Stimulated activated CD4-positive, alpha-beta T cell treated with anti-CD3 and anti-CD28 coated beads, Interleukin-2, amount 100 ng/mL, for 24 hours (primary cell): Measurements from ENCODE around the gene SEL1L.
A peak's percentile ranks its signal among the peaks of the same experiment; 100 is the strongest.
"Not testable (repeated sequence)": the region's sequence is repeated elsewhere in the genome, so short reads cannot be mapped to it uniquely, and the experiment has no call there.

ENCODE experiments used
- DNase-seq, 2 donors: peaks; one replicate each; pipeline ENCODE4 v3.0.0-alpha.2; 2020

SEL1L gene

DNA sequence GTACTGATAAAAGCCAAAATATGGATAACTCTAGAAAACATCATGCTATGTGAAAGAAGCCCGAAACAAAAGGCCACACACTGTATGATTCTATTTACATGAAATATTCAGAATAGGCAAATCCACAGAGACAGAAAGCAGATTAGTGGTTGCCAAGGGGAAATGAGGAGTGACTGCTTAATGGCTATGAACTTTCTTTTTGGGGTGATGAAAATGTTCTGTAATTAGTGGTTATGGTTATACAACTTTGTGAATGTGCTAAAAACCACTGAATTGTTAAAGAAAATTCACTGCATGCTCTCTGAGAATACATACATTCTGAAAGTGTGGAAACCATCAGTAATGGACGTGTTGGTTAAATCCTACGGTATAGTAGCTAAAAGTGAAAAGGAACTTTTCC, 93.6 kb downstream of the SEL1L start:
- DNase-seq, result no peak

- DNase-seq, result no peak
These were observed 96.4 kb downstream of the SEL1L start for GRCh38 chr14:81437244-81437643.

DNA sequence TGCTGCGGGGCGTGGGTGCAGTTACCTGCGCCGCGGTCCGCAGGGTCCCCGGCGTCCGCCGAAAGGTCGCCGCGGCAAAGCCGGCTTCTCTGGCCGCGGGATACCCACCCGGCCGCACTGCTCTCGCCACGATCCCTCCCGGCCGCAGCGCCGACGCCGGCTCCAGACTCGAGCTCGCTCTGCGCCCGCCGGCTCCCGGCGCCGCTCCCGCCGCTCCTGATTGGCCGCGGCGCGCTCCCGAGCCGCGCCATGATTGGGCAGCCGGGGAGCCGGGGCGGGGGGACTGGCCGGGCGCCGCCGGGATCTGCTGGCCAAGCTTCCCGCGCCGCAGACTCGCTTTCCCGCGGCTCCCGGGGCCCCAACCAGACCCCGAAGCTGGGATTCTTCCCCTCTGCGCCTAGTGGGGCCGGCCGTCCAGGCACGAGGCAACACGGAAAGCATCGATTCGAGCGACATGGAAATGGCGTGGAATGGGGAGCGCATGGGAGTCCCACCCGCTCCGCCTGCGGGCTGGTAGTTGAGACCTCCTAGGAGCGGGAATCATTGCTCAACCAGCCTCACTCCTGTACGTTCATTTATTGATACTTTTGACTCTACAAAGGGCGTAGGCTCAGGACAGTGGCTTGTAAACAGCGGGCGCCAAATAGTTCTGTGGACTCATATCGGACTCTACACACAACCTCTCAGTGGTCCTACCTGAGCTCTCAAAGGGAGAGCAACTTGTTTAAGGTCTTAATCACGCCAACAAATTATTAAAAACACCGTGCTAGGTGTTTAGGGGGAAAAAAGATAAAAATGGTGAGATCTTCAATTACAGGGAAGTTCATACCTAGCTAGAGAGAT, 97.1 kb downstream of the SEL1L start:
- peak; percentile 43 to 67 for DNase-seq

GRCh38 chr14:81435391-81436295, 98.0 kb downstream of the SEL1L start:
- DNase-seq, result peak; percentile 21 to 23

GRCh38 chr14:81435048-81435390, 98.6 kb downstream of the SEL1L start:
- no peak for DNase-seq

DNA sequence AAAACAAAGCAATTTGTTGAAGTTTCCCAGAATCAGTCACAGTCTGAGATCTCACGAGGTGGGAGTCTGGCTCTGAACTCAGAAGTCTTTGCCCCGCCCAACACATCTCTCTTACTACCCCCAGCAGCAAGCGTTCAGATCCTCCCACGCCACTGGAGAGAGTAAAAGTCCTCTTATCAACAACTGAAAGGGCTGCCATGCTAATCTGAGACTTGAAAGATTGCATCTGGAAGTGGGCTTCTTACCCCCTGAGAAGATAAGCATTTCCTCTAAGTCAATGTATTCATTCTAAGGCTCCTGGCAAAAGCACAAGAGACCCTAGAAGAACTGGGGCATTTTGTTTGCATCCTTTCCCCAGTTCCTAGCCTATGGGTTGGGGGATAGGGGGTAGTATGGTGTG, 99.4 kb downstream of the SEL1L start:
- no peak for DNase-seq

DNA sequence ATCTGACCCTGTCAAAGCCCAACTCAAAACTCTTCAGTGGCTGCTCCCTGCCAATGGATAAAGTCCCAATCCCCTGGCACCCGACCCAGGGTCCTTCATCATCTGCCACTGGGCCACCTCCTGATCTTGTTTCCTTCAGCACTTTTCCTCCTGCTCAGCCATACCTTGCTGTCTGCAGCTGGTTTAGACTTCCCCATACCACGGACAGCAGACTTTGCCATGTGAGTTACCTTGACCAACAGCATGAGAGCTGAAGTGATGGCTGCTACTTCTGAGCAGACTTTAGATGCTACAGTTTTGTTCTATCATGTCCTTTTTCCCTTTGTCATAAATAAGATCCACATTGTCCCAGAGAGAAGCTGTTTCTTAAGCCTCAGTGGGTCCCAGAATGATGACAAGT, 100.3 kb downstream of the SEL1L start:
- DNase-seq, result no peak

DNA sequence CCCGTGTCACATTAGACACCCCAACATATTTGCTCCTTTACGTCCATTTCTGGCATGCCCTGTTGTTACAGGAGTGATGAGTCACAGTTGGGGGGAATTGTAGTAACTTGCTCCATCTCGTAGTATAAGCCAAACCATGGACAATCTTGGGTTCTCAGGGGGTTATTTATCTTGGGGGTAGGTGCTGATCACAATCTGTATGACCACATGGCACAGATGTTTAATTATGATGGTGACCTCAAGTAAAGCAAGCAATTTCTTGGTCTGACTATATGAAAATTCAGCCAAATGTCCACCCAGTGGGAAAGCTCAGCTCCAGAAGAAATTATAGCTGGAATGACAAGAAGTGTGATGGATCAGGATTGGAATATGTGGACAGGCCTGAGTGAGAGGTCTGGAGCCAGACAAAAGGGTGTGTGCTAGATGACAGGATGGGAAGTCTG, 101.4 kb downstream of the SEL1L start:
- DNase-seq, result no peak

- no peak for DNase-seq
These were observed 103.4 kb downstream of the SEL1L start for GRCh38 chr14:81430235-81430634.

GRCh38 chr14:81429749-81430148, 103.9 kb downstream of the SEL1L start:
- not testable (repeated sequence) for DNase-seq

- no peak for DNase-seq
These were observed 104.6 kb downstream of the SEL1L start for GRCh38 chr14:81429028-81429427.

DNA sequence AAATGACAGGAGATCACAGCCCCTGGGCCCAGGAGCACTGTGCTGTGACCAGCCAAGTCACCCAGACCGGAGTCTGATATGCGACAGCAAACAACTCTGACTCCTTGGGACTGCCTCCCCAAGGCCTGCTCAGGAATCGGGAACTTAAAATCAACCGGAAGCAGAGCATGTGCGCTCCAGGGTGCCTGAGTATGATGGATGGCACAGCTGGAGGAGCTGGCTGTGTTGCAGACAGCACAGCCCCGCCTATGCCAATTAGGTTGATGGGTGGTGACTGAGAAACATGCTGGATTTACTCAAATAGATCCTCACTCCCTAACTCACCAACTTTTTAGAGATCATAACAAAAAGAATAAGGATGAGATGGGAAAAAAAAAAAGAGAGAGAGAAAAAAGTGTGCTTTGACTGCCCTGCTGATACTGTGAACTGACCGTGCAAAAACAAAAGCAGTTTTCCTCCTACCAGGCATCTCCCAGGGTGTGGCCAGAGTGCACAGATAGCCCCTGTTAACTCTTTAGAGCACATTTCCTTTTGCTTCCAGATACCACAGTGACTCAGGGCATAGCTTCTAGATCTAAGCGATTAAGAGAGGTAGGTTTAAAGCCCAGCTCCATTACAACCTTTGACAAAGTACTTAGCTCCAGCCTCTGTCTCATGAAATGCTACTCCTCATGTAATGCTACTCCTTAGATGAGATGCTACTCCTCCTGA, 106.2 kb downstream of the SEL1L start:
- no peak for DNase-seq

DNA sequence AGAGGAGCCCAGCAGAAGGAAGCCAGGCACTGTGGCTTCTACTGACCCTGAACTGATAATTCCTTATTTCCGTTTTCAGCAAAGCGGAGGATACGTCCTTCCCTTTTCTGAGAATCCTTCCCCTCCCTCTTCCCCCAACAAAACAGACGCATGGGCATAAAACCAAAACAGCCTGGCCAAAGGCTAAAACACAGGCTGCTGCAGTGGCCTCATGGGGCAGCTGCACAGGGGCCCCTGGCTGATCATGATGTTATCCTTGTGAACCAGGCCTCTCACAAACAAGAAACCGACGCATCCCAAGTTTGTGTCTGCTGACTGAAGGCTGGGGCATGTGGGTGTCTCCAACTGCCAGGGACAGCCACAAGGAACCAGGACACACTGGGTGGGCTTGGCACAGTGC, 110.1 kb downstream of the SEL1L start:
- DNase-seq, result no peak
